ENCODE data around the gene ERLIN1. TPM values are rescaled to one million over a fixed set of nuclear protein-coding genes. Genes with fewer than 3 reads are reported as not detected.

Gene ERLIN1
- total RNA-seq, 4 donors from 2014 or later, result 5.3 to 8.5 (median 7.3) TPM

DNA sequence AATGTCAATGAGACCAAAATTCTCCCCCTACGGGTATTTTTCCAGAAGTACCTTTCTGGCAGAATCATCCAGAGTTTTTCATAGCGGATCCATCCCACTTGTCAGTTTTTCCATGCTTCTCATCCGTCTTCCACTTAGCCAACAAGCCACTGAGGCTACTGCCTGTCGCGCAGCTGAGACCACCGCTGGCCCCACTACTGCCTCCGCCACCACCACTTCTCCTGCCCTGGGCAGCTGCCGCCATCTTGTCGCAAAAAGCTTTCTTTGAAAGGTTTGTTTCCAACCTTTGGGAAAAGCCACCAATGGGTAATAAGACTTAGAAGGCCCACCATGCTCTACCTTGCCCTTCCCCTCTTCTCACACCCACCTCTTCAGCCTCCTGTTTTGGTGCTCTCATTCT, 42.1 kb downstream of the ERLIN1 start:
- Histone ChIP-seq H3K27ac (no peak overlapping the region), H3K4me3 (no peak overlapping the region), H3K9me3 (no peaks in the 10 kb centered on the region), H3K36me3 (no peaks in the 10 kb centered on the region), H3K4me1 (no peaks in the 10 kb centered on the region), H3K27me3 (no peaks in the 10 kb centered on the region)
- no peak for ATAC-seq
- no peak for TF ChIP-seq CTCF (IDR thresholded peaks at IDR 0.05 in 4 of 5, conservative IDR thresholded peaks at IDR 0.05 in 1 of 5)
- no peak for TF ChIP-seq POLR2A (IDR thresholded peaks at IDR 0.05)
- intact Hi-C loops (cut with DNase I; ENCODE audit: low total_unique reads), result no loop called here
- DNase-seq, result no peak
- in situ Hi-C loops (cut with MboI; ENCODE audit: low sequenced_read_pairs in 4 of 4), result no loop called here

- Histone ChIP-seq H3K27ac (no peak overlapping the region), H3K9me3 (no peaks in the 10 kb centered on the region), H3K36me3 (no peaks in the 10 kb centered on the region), H3K27me3 (no peaks in the 10 kb centered on the region), H3K4me1 (no peaks in the 10 kb centered on the region), H3K4me3 (no peak overlapping the region)
- in situ Hi-C loops (cut with MboI; ENCODE audit: low sequenced_read_pairs in 4 of 4) (no loop called here), intact Hi-C loops (cut with DNase I; ENCODE audit: low total_unique reads) (no loop called here)
- DNase-seq (no peak), ATAC-seq (no peak)
- no peak for TF ChIP-seq POLR2A (IDR thresholded peaks at IDR 0.05)
- TF ChIP-seq CTCF (IDR thresholded peaks at IDR 0.05 in 4 of 5, conservative IDR thresholded peaks at IDR 0.05 in 1 of 5), result no peak
Observed at GRCh38 chr10:100141446-100142087, 44.3 kb downstream of the ERLIN1 start.

- Histone ChIP-seq H3K27me3 (no peaks in the 10 kb centered on the region), H3K4me3 (no peak overlapping the region), H3K4me1 (no peaks in the 10 kb centered on the region), H3K36me3 (no peaks in the 10 kb centered on the region), H3K9me3 (no peaks in the 10 kb centered on the region), H3K27ac (no peak overlapping the region)
- DNase-seq (no peak), ATAC-seq (no peak)
- intact Hi-C loops (cut with DNase I; ENCODE audit: low total_unique reads), result no loop called here
- TF ChIP-seq POLR2A (IDR thresholded peaks at IDR 0.05) (no peak), CTCF (IDR thresholded peaks at IDR 0.05 in 4 of 5, conservative IDR thresholded peaks at IDR 0.05 in 1 of 5) (no peak)
- in situ Hi-C loops (cut with MboI; ENCODE audit: low sequenced_read_pairs in 4 of 4), result no loop called here
Observed at GRCh38 chr10:100140070-100140469, 45.8 kb downstream of the ERLIN1 start.

GRCh38 chr10:100138921-100139496, 46.8 kb downstream of the ERLIN1 start:
- Histone ChIP-seq H3K4me3 (no peak overlapping the region), H3K4me1 (no peaks in the 10 kb centered on the region), H3K27me3 (no peaks in the 10 kb centered on the region), H3K36me3 (no peaks in the 10 kb centered on the region), H3K9me3 (no peaks in the 10 kb centered on the region), H3K27ac (no peak overlapping the region)
- intact Hi-C loops (cut with DNase I; ENCODE audit: low total_unique reads) (no loop called here), in situ Hi-C loops (cut with MboI; ENCODE audit: low sequenced_read_pairs in 4 of 4) (no loop called here)
- no peak for ATAC-seq
- no peak for TF ChIP-seq POLR2A (IDR thresholded peaks at IDR 0.05)
- no peak for TF ChIP-seq CTCF (IDR thresholded peaks at IDR 0.05 in 4 of 5, conservative IDR thresholded peaks at IDR 0.05 in 1 of 5)
- DNase-seq, result no peak

Data from gastrocnemius medialis (tissue), 4 donors.